Activated CD8-positive, alpha-beta memory T cell treated with anti-CD3 and anti-CD28 coated beads for 36 hours (primary cell): ENCODE measurements around the gene TFIP11. TPM values are rescaled to one million over a fixed set of nuclear protein-coding genes. Genes with fewer than 3 reads are reported as not detected.

Source experiments
- CTCF ChIA-PET: fragments of 350-600 bp; sonication (Branson Sonifier 250); formaldehyde crosslinking; loops from one replicate; lab custom pipeline; 2021; ENCODE audit warnings: antibody characterized with exemption; lab: Charles Lee
- POLR2A ChIA-PET: fragments of 350-600 bp; sonication (Branson Sonifier 250); formaldehyde crosslinking; loops from one replicate; lab custom pipeline; 2021; ENCODE audit warnings: antibody characterized with exemption; lab: Charles Lee
- total RNA-seq, 2 experiments: library from RNA; stranded (reverse); gene quantifications; one replicate each; pipeline ENCODE4 v1.2.3, GENCODE V29; 2021

TFIP11 gene
- total RNA-seq, 2 experiments from 2014 or later = 46.4 to 48.6 TPM

- ChIA-PET CTCF (interaction anchor here (1.1 kb wide), 1 partner anchor 100 kb away, joined by 3 read pairs; no protein-coding TSS in a partner anchor), POLR2A (interaction anchor here (0.6 kb wide), 1 partner anchor 44 kb away, joined by 5 read pairs; no protein-coding TSS in a partner anchor)
These were observed 48.0 kb downstream of the TFIP11 start for GRCh38 chr22:26464312-26464711.

- ChIA-PET CTCF (interaction anchor here (1.1 kb wide), 1 partner anchor 99 kb away, joined by 3 read pairs; no protein-coding TSS in a partner anchor), POLR2A (no interaction called here)
These were observed 48.6 kb downstream of the TFIP11 start for GRCh38 chr22:26463688-26464087.

GRCh38 chr22:26463101-26463661, 49.1 kb downstream of the TFIP11 start:
- POLR2A ChIA-PET = no interaction called here
- CTCF ChIA-PET = interaction anchor here (1.1 to 3.6 kb wide), 2 partner anchors 98 to 99 kb away, joined by 3 to 26 read pairs; no protein-coding TSS in a partner anchor

- POLR2A ChIA-PET = no interaction called here
- CTCF ChIA-PET = interaction anchor here (1.2 to 3.6 kb wide), 3 partner anchors 14 to 97 kb away, joined by 3 to 26 read pairs (median 6); no protein-coding TSS in a partner anchor
These were observed 49.6 kb downstream of the TFIP11 start for GRCh38 chr22:26462641-26463040.

- ChIA-PET POLR2A (no interaction called here), CTCF (interaction anchor here (0.8 to 3.6 kb wide), 6 partner anchors 13 to 96 kb away, joined by 3 to 26 read pairs (median 5); no protein-coding TSS in a partner anchor)
These were observed 50.2 kb downstream of the TFIP11 start for GRCh38 chr22:26462051-26462450.

GRCh38 chr22:26461188-26461810, 51.0 kb downstream of the TFIP11 start:
- POLR2A ChIA-PET = no interaction called here
- CTCF ChIA-PET = interaction anchor here (0.8 to 3.6 kb wide), 16 partner anchors 8 to 131 kb away, joined by 3 to 26 read pairs (median 3); no protein-coding TSS in a partner anchor

GRCh38 chr22:26460202-26460601, 52.1 kb downstream of the TFIP11 start:
- POLR2A ChIA-PET = no interaction called here

GRCh38 chr22:26457661-26458272, 54.5 kb downstream of the TFIP11 start:
- CTCF ChIA-PET = interaction anchor here (0.6 to 0.7 kb wide), 2 partner anchors 715 to 1097 kb away, joined by 3 to 5 read pairs; no protein-coding TSS in a partner anchor
- POLR2A ChIA-PET = interaction anchor here (0.7 kb wide), 1 partner anchor 1687 kb away, joined by 7 read pairs; no protein-coding TSS in a partner anchor

More at GRCh38 chr22:26460202-26460601, 52.1 kb downstream of the TFIP11 start:
- CTCF ChIA-PET = interaction anchor here (0.9 to 3.6 kb wide), 8 partner anchors 7 to 130 kb away, joined by 3 to 26 read pairs (median 4); no protein-coding TSS in a partner anchor

GRCh38 chr22:26453812-26454500, 58.3 kb downstream of the TFIP11 start:
- ChIA-PET POLR2A (interaction anchor here (0.6 kb wide), 1 partner anchor 13 kb away, joined by 5 read pairs; no protein-coding TSS in a partner anchor), CTCF (interaction anchor here (0.7 to 1.4 kb wide), 3 partner anchors 7 to 225 kb away, joined by 3 to 7 read pairs (median 4); no protein-coding TSS in a partner anchor)

GRCh38 chr22:26453216-26453615, 59.1 kb downstream of the TFIP11 start:
- POLR2A ChIA-PET = no interaction called here

GRCh38 chr22:26452236-26453016, 59.8 kb downstream of the TFIP11 start:
- CTCF ChIA-PET = interaction anchor here (1.2 to 1.4 kb wide), 2 partner anchors 9 to 85 kb away, joined by 4 to 7 read pairs; no protein-coding TSS in a partner anchor
- POLR2A ChIA-PET = no interaction called here

More at GRCh38 chr22:26453216-26453615, 59.1 kb downstream of the TFIP11 start:
- CTCF ChIA-PET = interaction anchor here (0.7 to 1.4 kb wide), 3 partner anchors 8 to 226 kb away, joined by 3 to 7 read pairs (median 4); no protein-coding TSS in a partner anchor

- CTCF ChIA-PET = no interaction called here
- POLR2A ChIA-PET = no interaction called here
These were observed 61.7 kb downstream of the TFIP11 start for GRCh38 chr22:26450453-26451185.

- POLR2A ChIA-PET = no interaction called here
- CTCF ChIA-PET = interaction anchor here (1.1 to 2.0 kb wide), 3 partner anchors 12 to 13 kb away, joined by 3 to 6 read pairs (median 4); no protein-coding TSS in a partner anchor
These were observed 63.3 kb downstream of the TFIP11 start for GRCh38 chr22:26448941-26449340.

GRCh38 chr22:26448334-26448733, 63.9 kb downstream of the TFIP11 start:
- CTCF ChIA-PET = interaction anchor here (1.1 to 2.0 kb wide), 3 partner anchors 11 to 14 kb away, joined by 3 to 6 read pairs (median 4); no protein-coding TSS in a partner anchor
- POLR2A ChIA-PET = no interaction called here

GRCh38 chr22:26447584-26448329, 64.5 kb downstream of the TFIP11 start:
- CTCF ChIA-PET = interaction anchor here (1.2 to 2.0 kb wide), 2 partner anchors 11 to 14 kb away, joined by 4 to 6 read pairs; no protein-coding TSS in a partner anchor
- POLR2A ChIA-PET = no interaction called here

GRCh38 chr22:26446808-26447515, 65.3 kb downstream of the TFIP11 start:
- CTCF ChIA-PET = interaction anchor here (1.5 kb wide), 1 partner anchor 14 kb away, joined by 3 read pairs; no protein-coding TSS in a partner anchor
- POLR2A ChIA-PET = no interaction called here
